Upper lobe of left lung (tissue), 6 donors: ENCODE data around the gene PROS1. TPM values are rescaled to one million over a fixed set of nuclear protein-coding genes. Genes with fewer than 3 reads are reported as not detected.

Experiments used
- ATAC-seq, 2 donors: fragments of 200-7000 bp; cut with Tn5 transposase; one replicate each; pipeline ENCODE4 v1.9.1; 2022; ENCODE audit warnings: mild to moderate bottlenecking in 2 of 2, moderate library complexity in 2 of 2; ENCODE audit not compliant: low FRiP score in 2 of 2
- DNase-seq, 2 donors: peaks; one replicate each; pipeline ENCODE4 v3.0.0-alpha.2; 2019 to 2020
- H3K27ac ChIP-seq, 4 donors: fragments of 200-600 bp; sonication (generic); one replicate each; pipeline ENCODE4 v1.5.1; 2016 to 2019
- H3K27me3 ChIP-seq, 4 donors: fragments of 200-600 bp; sonication (generic); one replicate each; pipeline ENCODE4 v1.5.1; 2017 to 2019
- H3K36me3 ChIP-seq, 4 donors: fragments of 200-600 bp; sonication (generic); one replicate each; pipeline ENCODE4 v1.5.1; 2016 to 2019
- H3K4me1 ChIP-seq, 4 donors: fragments of 200-600 bp; sonication (generic); one replicate each; pipeline ENCODE4 v1.5.1; 2018 to 2019
- H3K4me3 ChIP-seq, 4 donors: fragments of 200-600 bp; sonication (generic); one replicate each; pipeline ENCODE4 v1.5.1; 2017 to 2019; ENCODE audit warnings: mild to moderate bottlenecking in 2 of 4, moderate library complexity in 1 of 4
- H3K9me3 ChIP-seq, 4 donors: fragments of 200-600 bp; sonication (generic); one replicate each; pipeline ENCODE4 v1.5.1; 2018 to 2019
- EP300 ChIP-seq, 4 donors: sonication (generic); formaldehyde crosslinking; IDR thresholded peaks; one replicate each; pipeline ENCODE4 v1.5.1; 2017; ENCODE audit warnings: antibody characterized with exemption in 4 of 4, control low read depth in 2 of 4
- POLR2A ChIP-seq, 4 donors: fragments of 450-650 bp; IDR thresholded peaks; one replicate each; pipeline ENCODE4 v1.5.1; 2016 to 2017; ENCODE audit warnings: antibody characterized with exemption in 4 of 4, mild to moderate bottlenecking in 2 of 4
- POLR2AphosphoS5 ChIP-seq, 2 donors: sonication (generic); formaldehyde crosslinking; IDR thresholded peaks; one replicate each; pipeline ENCODE4 v1.5.1; 2017; ENCODE audit warnings: antibody characterized with exemption in 2 of 2
- WGBS, 2 donors: methylation state at CpG; one replicate each; pipeline ENCODE4 v1.1.5; 2017 to 2018; 5-methylcytosine and 5-hydroxymethylcytosine counted together
- total RNA-seq, 6 donors: library from RNA; depleted of rRNA in 4 of 6; stranded (reverse); fragments of >200 nt in 4 of 6; gene quantifications; one replicate each; pipeline versions ENCODE4 v1.1.0 to v1.2.1, GENCODE V29; 2016 to 2021
- TF ChIP-seq, protein P1 (sequence below), 6 experiments: fragments of 450-650 bp in 4 of 6; fragments of 200-600 bp in 2 of 6; sonication (generic) in 2 of 6; IDR thresholded peaks; one replicate each; pipeline ENCODE4 v1.5.1; 2016 to 2019; ENCODE audit warnings: antibody characterized with exemption in 6 of 6
- donor health status: DM: no; HTN: no; CAD: no; lungs with moderate emphysema.
- donor health status: DM: no; HTN: yes; CAD: no; lungs with severe emphysema.

The PROS1 gene
- total RNA-seq, 6 donors from 2014 or later, result 32.5 to 81.8 (median 49.4) TPM

DNA sequence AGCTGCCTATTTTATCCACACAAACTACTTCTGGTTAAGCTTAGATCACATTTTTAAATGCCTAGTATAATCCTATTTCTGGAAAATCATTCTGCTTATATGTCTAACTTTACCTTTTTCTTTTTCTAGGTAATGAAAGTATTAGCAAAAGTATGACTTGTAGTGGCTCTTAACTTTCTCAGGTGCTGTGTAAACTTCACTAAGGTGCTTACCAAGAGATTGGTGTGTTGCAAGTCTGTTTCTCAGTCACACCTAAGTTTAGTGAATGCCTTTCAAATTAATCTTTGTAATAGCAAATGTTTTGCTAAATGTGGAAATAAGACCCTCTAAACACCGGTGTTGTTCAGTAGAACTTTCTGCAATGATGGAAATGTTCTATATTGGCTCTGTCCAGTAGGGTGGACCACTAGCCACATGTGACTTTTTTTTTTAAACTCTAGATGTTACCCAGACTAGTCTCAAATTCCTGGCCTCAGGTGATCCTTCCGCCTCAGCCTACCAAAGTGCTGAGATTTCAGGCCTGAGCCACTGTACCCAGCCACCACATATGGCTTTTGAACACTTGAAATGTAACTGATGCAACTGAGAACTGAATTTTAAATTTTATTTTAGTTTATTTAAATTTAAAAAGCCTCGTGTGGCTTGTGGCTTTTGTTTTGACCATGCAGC lies 28.3 kb upstream of the PROS1 start:
- peak; percentile 47 to 80 for ATAC-seq

GRCh38 chr3:94001191-94001590 lies 27.5 kb upstream of the PROS1 start:
- TF ChIP-seq, protein P1, sequence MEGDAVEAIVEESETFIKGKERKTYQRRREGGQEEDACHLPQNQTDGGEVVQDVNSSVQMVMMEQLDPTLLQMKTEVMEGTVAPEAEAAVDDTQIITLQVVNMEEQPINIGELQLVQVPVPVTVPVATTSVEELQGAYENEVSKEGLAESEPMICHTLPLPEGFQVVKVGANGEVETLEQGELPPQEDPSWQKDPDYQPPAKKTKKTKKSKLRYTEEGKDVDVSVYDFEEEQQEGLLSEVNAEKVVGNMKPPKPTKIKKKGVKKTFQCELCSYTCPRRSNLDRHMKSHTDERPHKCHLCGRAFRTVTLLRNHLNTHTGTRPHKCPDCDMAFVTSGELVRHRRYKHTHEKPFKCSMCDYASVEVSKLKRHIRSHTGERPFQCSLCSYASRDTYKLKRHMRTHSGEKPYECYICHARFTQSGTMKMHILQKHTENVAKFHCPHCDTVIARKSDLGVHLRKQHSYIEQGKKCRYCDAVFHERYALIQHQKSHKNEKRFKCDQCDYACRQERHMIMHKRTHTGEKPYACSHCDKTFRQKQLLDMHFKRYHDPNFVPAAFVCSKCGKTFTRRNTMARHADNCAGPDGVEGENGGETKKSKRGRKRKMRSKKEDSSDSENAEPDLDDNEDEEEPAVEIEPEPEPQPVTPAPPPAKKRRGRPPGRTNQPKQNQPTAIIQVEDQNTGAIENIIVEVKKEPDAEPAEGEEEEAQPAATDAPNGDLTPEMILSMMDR (IDR thresholded peaks at IDR 0.05), result no peak
- TF ChIP-seq EP300 (IDR thresholded peaks at IDR 0.05), result no peak
- no peak for TF ChIP-seq POLR2AphosphoS5 (IDR thresholded peaks at IDR 0.05)
- TF ChIP-seq POLR2A (IDR thresholded peaks at IDR 0.05), result no peak
- peak overlapping the region; percentile 20 to 62 (median 52) for H3K27ac ChIP-seq
- H3K36me3 ChIP-seq, result no peaks in the 10 kb centered on the region
- no peak overlapping the region for H3K4me3 ChIP-seq
- WGBS, 2 donors, result 59 to 62% methylated on average over 1 of the region's 1 CpG
- ATAC-seq, result no peak
- no peaks in the 10 kb centered on the region for H3K9me3 ChIP-seq
- peaks cover 5 to 19% (median 10%) of the 10 kb centered on the region in 4 donors for H3K4me1 ChIP-seq
- H3K27me3 ChIP-seq, result no peaks in the 10 kb centered on the region
- DNase-seq, result no peak

More for the DNA sequence above, 28.3 kb upstream of the PROS1 start:
- Histone ChIP-seq H3K9me3 (no peaks in the 10 kb centered on the region), H3K4me1 (peaks cover 5 to 19% (median 10%) of the 10 kb centered on the region in 4 donors), H3K36me3 (no peaks in the 10 kb centered on the region), H3K27ac (peak overlapping the region; percentile 20 to 62 (median 52)), H3K27me3 (no peaks in the 10 kb centered on the region), H3K4me3 (no peak overlapping the region)
- 69 to 72% methylated on average over 3 of the region's 3 CpGs for WGBS, 2 donors
- DNase-seq, result peak in 1 of 2 donors; percentile 49
- TF ChIP-seq EP300 (IDR thresholded peaks at IDR 0.05), result no peak
- TF ChIP-seq, protein P1 (IDR thresholded peaks at IDR 0.05), result no peak
- TF ChIP-seq POLR2AphosphoS5 (IDR thresholded peaks at IDR 0.05), result no peak
- TF ChIP-seq POLR2A (IDR thresholded peaks at IDR 0.05), result no peak

- no peak for DNase-seq
- Histone ChIP-seq H3K27me3 (no peaks in the 10 kb centered on the region), H3K27ac (no peak overlapping the region), H3K9me3 (no peaks in the 10 kb centered on the region), H3K36me3 (no peaks in the 10 kb centered on the region), H3K4me1 (no peaks in the 10 kb centered on the region), H3K4me3 (no peak overlapping the region)
- 81 to 89% methylated on average over 3 of the region's 3 CpGs for WGBS, 2 donors
- ATAC-seq, result no peak
- TF ChIP-seq, protein P1 (IDR thresholded peaks at IDR 0.05), result no peak
- TF ChIP-seq POLR2AphosphoS5 (IDR thresholded peaks at IDR 0.05) (no peak), EP300 (IDR thresholded peaks at IDR 0.05) (no peak), POLR2A (IDR thresholded peaks at IDR 0.05) (no peak)
These were observed 20.4 kb upstream of the PROS1 start for GRCh38 chr3:93994056-93994455.

GRCh38 chr3:93992207-93992606 lies 18.5 kb upstream of the PROS1 start:
- TF ChIP-seq POLR2AphosphoS5 (IDR thresholded peaks at IDR 0.05), result no peak
- TF ChIP-seq EP300 (IDR thresholded peaks at IDR 0.05), result no peak
- no peak for TF ChIP-seq POLR2A (IDR thresholded peaks at IDR 0.05)
- TF ChIP-seq, protein P1 (IDR thresholded peaks at IDR 0.05), result no peak
- DNase-seq (no peak), ATAC-seq (no peak)
- no peaks in the 10 kb centered on the region for H3K36me3 ChIP-seq
- no peaks in the 10 kb centered on the region for H3K27me3 ChIP-seq
- no peaks in the 10 kb centered on the region for H3K9me3 ChIP-seq
- no peak overlapping the region for H3K27ac ChIP-seq
- peaks cover 0 to 13% (median 8%) of the 10 kb centered on the region in 4 donors for H3K4me1 ChIP-seq
- no peak overlapping the region for H3K4me3 ChIP-seq
- 73 to 92% methylated on average over 3 of the region's 3 CpGs for WGBS, 2 donors

DNA sequence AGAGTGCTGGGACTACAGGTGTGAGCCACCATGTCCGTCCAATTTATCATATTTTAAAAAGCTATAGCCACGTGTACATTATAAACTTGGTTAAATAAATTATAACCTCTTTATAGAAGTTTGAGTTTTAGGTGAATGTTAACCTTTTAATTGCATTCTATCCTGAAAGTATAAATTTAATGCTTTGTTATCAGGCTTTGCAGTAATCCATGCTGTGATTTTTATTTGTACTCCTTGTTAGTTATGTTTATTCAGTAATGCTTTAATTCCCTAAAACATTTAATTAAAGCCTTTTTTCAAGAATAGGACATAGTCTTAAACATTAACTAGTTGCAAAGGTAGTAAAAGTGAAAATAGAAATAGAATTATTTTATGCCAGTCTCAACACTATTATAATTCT lies 17.9 kb upstream of the PROS1 start:
- H3K27me3 ChIP-seq, result no peaks in the 10 kb centered on the region
- ATAC-seq (no peak), DNase-seq (no peak)
- TF ChIP-seq, protein P1 (IDR thresholded peaks at IDR 0.05), result no peak
- TF ChIP-seq POLR2A (IDR thresholded peaks at IDR 0.05) (no peak), POLR2AphosphoS5 (IDR thresholded peaks at IDR 0.05) (no peak)
- 81 to 87% methylated on average over 2 of the region's 2 CpGs for whole genome bisulfite sequencing, 2 donors
- H3K4me1 ChIP-seq, result peaks cover 0 to 13% (median 8%) of the 10 kb centered on the region in 4 donors
- H3K36me3 ChIP-seq, result no peaks in the 10 kb centered on the region
- no peak overlapping the region for H3K27ac ChIP-seq
- H3K4me3 ChIP-seq, result no peak overlapping the region
- no peaks in the 10 kb centered on the region for H3K9me3 ChIP-seq
